Left ventricle myocardium inferior (tissue), 1 donor: ENCODE results near the gene DNAAF8. TPM values are rescaled to one million over a fixed set of nuclear protein-coding genes. Genes with fewer than 3 reads are reported as not detected.

Experiments used
- DNase-seq: peaks from one replicate; pipeline ENCODE4 v3.0.0-alpha.2; 2020
- H3K27ac ChIP-seq: fragments of 200-600 bp; replicated peaks from 2 replicates; pipeline ENCODE4 v1.8.0; 2021
- H3K27me3 ChIP-seq: fragments of 200-600 bp; 2 replicates; pipeline ENCODE4 v1.8.0; 2021; ENCODE audit warnings: low read depth
- H3K36me3 ChIP-seq: fragments of 200-600 bp; 2 replicates; pipeline ENCODE4 v1.8.0; 2021
- H3K4me1 ChIP-seq: fragments of 200-600 bp; 2 replicates; pipeline ENCODE4 v1.8.0; 2021
- H3K4me3 ChIP-seq: fragments of 200-600 bp; 2 replicates; pipeline ENCODE4 v1.8.0; 2021; ENCODE audit warnings: mild to moderate bottlenecking, moderate library complexity
- H3K9me3 ChIP-seq: fragments of 200-600 bp; replicated peaks from 2 replicates; pipeline ENCODE4 v1.8.0; 2021
- CTCF ChIP-seq: fragments of 200-600 bp; IDR thresholded peaks from 2 replicates; pipeline ENCODE4 v1.8.0; 2021; ENCODE audit warnings: antibody characterized with exemption, mild to moderate bottlenecking, borderline replicate concordance
- intact Hi-C: fragments of 100-400 bp; cut with micrococcal nuclease; formaldehyde crosslinking; loops from one replicate; pipeline ENCODE4 v1.11.0; 2022
- total RNA-seq: library from RNA; stranded (reverse); fragmentation: NEBNext Ultra II Directional; extraction: Animal tissue kit (Norgen Biotek cat#: 25700); gene quantifications from one replicate; pipeline ENCODE4 v1.2.1, GENCODE V29; 2021
- donor health status: DM: no; HTN: yes; CAD: no; lungs with severe emphysema.

Gene DNAAF8
- total RNA-seq, 1 donor from 2014 or later, result 0.77 TPM

- no peak for DNase-seq
- peaks cover 75% of the 10 kb centered on the region for H3K36me3 ChIP-seq
These were observed 29.4 kb upstream of the DNAAF8 start for GRCh38 chr16:4704913-4705312.

GRCh38 chr16:4706871-4707270 is 27.5 kb upstream of the DNAAF8 start:
- intact Hi-C loops, result no loop called here
- H3K4me1 ChIP-seq, result no peaks in the 10 kb centered on the region
- no peak for TF ChIP-seq CTCF
- no peaks in the 10 kb centered on the region for H3K27me3 ChIP-seq
- H3K4me3 ChIP-seq, result no peak overlapping the region
- no peak overlapping the region for H3K27ac ChIP-seq
- no peak for DNase-seq
- no peaks in the 10 kb centered on the region for H3K9me3 ChIP-seq
- peaks cover 71% of the 10 kb centered on the region for H3K36me3 ChIP-seq

More at GRCh38 chr16:4704913-4705312, 29.4 kb upstream of the DNAAF8 start:
- peaks cover 12% of the 10 kb centered on the region for H3K4me1 ChIP-seq
- intact Hi-C loops, result no loop called here
- H3K9me3 ChIP-seq, result no peaks in the 10 kb centered on the region
- no peak for TF ChIP-seq CTCF
- H3K27me3 ChIP-seq, result no peaks in the 10 kb centered on the region
- H3K4me3 ChIP-seq, result no peak overlapping the region
- H3K27ac ChIP-seq, result no peak overlapping the region

- H3K4me3 ChIP-seq, result no peak overlapping the region
- peaks cover 83% of the 10 kb centered on the region for H3K36me3 ChIP-seq
- no peaks in the 10 kb centered on the region for H3K9me3 ChIP-seq
- H3K27ac ChIP-seq, result no peak overlapping the region
- intact Hi-C loops, result no loop called here
- no peak for TF ChIP-seq CTCF
- H3K27me3 ChIP-seq, result no peaks in the 10 kb centered on the region
- no peak for DNase-seq
- H3K4me1 ChIP-seq, result no peaks in the 10 kb centered on the region
These were observed 24.9 kb upstream of the DNAAF8 start for GRCh38 chr16:4709481-4709880.

- Histone ChIP-seq H3K27me3 (no peaks in the 10 kb centered on the region), H3K4me3 (no peak overlapping the region)
These were observed 20.5 kb upstream of the DNAAF8 start for GRCh38 chr16:4713663-4714501.

GRCh38 chr16:4714996-4715395 is 19.3 kb upstream of the DNAAF8 start:
- DNase-seq, result no peak
- Histone ChIP-seq H3K36me3 (peaks cover 75% of the 10 kb centered on the region), H3K27me3 (no peaks in the 10 kb centered on the region), H3K27ac (no peak overlapping the region), H3K4me3 (no peak overlapping the region), H3K4me1 (no peaks in the 10 kb centered on the region), H3K9me3 (no peaks in the 10 kb centered on the region)
- intact Hi-C loops, result no loop called here
- no peak for TF ChIP-seq CTCF

More at GRCh38 chr16:4713663-4714501, 20.5 kb upstream of the DNAAF8 start:
- DNase-seq, result no peak
- no peak for TF ChIP-seq CTCF
- H3K36me3 ChIP-seq, result peaks cover 78% of the 10 kb centered on the region
- H3K4me1 ChIP-seq, result no peaks in the 10 kb centered on the region
- no peaks in the 10 kb centered on the region for H3K9me3 ChIP-seq
- H3K27ac ChIP-seq, result no peak overlapping the region
- intact Hi-C loops, result no loop called here
